HL-60 (cell line): ENCODE results near the gene ALDH3B1.
"Not testable (repeated sequence)": the region's sequence is repeated elsewhere in the genome, so short reads cannot be mapped to it uniquely, and the experiment has no call there.

Source experiments
- DNase-seq, 2 experiments: peaks; one replicate each; pipeline ENCODE4 v3.0.0-alpha.2; 2010 to 2020; ENCODE audit warnings: low read depth in 1 of 2, low spot score in 1 of 2
- H3K27ac ChIP-seq: fragments of 250-450 bp; sonication (Bioruptor Pico); replicated peaks from 2 replicates; pipeline ENCODE4 v1.5.1; 2020; ENCODE audit warnings: mild to moderate bottlenecking, moderate library complexity
- H3K27me3 ChIP-seq: fragments of 250-450 bp; sonication (Bioruptor Pico); 2 replicates; pipeline ENCODE4 v1.5.1; 2021; ENCODE audit warnings: mild to moderate bottlenecking, moderate library complexity; ENCODE audit not compliant: insufficient read depth, poor library complexity, severe bottlenecking
- H3K4me3 ChIP-seq: replicated peaks from 2 replicates; pipeline ENCODE4 v1.5.1; 2011; ENCODE audit warnings: mild to moderate bottlenecking, control low read depth, low read length; ENCODE audit not compliant: insufficient read depth
- CTCF ChIP-seq: IDR thresholded peaks from one replicate; pipeline ENCODE4 v1.5.1; 2011; ENCODE audit warnings: low read length, control low read depth, inconsistent platforms; ENCODE audit not compliant: insufficient read depth
- GABPA ChIP-seq: IDR thresholded peaks from 2 replicates; pipeline ENCODE4 v1.6.1; 2012; ENCODE audit warnings: low read depth
- POLR2AphosphoS5 ChIP-seq: IDR thresholded peaks from 2 replicates; pipeline ENCODE4 v1.6.1; 2012; ENCODE audit warnings: low read depth
- SPI1 ChIP-seq: IDR thresholded peaks from 2 replicates; pipeline ENCODE4 v1.6.1; 2012; ENCODE audit warnings: low read depth, mild to moderate bottlenecking, borderline replicate concordance
- TF ChIP-seq, protein P1 (sequence below): IDR thresholded peaks from 2 replicates; pipeline ENCODE4 v1.6.1; 2012; ENCODE audit warnings: low read depth; ENCODE audit not compliant: insufficient replicate concordance

Gene ALDH3B1

GRCh38 chr11:67981226-67981625, 28.9 kb upstream of the ALDH3B1 start:
- DNase-seq, H3K27me3 ChIP-seq, H3K27ac ChIP-seq, H3K4me3 ChIP-seq: not testable (repeated sequence)
- TF ChIP-seq, protein P1, sequence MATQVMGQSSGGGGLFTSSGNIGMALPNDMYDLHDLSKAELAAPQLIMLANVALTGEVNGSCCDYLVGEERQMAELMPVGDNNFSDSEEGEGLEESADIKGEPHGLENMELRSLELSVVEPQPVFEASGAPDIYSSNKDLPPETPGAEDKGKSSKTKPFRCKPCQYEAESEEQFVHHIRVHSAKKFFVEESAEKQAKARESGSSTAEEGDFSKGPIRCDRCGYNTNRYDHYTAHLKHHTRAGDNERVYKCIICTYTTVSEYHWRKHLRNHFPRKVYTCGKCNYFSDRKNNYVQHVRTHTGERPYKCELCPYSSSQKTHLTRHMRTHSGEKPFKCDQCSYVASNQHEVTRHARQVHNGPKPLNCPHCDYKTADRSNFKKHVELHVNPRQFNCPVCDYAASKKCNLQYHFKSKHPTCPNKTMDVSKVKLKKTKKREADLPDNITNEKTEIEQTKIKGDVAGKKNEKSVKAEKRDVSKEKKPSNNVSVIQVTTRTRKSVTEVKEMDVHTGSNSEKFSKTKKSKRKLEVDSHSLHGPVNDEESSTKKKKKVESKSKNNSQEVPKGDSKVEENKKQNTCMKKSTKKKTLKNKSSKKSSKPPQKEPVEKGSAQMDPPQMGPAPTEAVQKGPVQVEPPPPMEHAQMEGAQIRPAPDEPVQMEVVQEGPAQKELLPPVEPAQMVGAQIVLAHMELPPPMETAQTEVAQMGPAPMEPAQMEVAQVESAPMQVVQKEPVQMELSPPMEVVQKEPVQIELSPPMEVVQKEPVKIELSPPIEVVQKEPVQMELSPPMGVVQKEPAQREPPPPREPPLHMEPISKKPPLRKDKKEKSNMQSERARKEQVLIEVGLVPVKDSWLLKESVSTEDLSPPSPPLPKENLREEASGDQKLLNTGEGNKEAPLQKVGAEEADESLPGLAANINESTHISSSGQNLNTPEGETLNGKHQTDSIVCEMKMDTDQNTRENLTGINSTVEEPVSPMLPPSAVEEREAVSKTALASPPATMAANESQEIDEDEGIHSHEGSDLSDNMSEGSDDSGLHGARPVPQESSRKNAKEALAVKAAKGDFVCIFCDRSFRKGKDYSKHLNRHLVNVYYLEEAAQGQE = peak; percentile 41

DNA sequence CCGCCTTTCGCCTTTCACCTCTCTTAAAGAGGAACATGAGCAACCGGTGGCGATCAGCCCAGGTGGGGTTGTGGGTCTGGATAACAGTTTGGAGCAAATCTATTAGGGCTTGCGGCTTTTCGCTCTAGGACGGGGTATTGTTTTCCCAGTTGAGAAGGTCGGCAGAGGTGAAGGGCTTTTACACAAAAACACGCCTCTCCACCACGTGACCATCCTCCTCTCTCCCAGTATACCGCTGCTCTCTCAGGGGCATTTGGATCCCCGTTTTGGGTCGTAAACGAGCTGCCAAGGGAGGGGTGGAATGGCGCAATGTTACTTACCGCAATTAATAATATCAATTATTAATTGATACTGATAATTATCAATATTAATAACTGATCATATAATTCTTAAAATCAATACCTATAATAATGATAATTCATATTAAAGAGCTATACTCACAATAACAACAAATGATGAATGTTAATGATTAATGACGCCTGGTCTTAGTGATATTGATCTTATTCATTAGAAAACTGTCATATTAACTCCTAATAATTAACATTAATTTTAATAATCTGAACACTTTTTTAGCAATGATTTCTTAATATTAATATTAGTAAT, 27.8 kb upstream of the ALDH3B1 start:
- not testable (repeated sequence) for H3K27ac ChIP-seq, H3K27me3 ChIP-seq, H3K4me3 ChIP-seq, DNase-seq

- TF ChIP-seq, protein P1 = no peak
- TF ChIP-seq CTCF (no peak), SPI1 (no peak), GABPA (no peak), POLR2AphosphoS5 (no peak)
- H3K4me3 ChIP-seq = no peak overlapping the region
- H3K27ac ChIP-seq = no peak overlapping the region
- H3K27me3 ChIP-seq = no peaks in the 10 kb centered on the region
- DNase-seq = no peak
These were observed 26.2 kb upstream of the ALDH3B1 start for GRCh38 chr11:67983951-67984350.

- not testable (repeated sequence) for H3K27ac ChIP-seq, DNase-seq, H3K4me3 ChIP-seq, H3K27me3 ChIP-seq
These were observed 24.8 kb upstream of the ALDH3B1 start for GRCh38 chr11:67985302-67985701.

DNA sequence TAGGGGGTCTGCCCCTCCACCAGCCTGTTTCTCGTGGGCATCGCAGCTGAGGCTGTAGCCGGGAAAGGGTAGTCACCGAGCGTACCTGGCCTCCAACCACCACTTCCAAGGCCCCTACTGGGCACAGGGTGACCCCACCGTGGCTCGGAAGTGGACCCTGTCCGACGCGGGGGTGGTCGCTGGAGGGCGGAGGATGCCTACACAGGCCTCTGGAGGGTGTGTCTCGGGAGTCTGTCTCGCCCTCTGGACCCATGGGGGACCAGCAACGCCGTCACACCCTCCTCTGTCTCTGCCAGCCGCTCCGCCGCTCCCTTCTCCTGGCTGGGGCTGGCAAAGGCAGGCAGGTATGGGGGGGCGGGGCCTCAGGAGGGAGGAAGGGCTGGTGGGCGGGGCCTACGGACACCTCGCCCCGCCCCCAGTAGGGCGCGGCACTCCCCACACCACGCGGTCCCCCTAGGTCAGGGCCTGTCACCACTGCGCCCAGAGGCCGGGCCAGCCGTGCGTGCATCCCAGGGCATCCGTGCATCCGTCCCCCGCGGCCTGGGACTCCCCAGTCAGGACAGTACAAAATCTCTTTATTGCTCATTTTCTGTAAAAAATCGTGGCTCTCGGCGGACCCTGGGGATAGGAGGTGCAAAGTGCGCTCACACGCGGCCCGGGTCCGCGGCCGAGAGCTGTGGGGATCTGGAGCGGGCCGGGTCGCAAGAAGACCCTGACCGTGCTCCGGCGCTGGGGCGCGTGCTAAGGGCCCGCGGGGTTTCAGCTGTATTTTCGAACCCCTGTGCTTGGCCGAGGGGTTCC, 19.4 kb upstream of the ALDH3B1 start:
- not testable (repeated sequence) for H3K27ac ChIP-seq, H3K27me3 ChIP-seq, DNase-seq, H3K4me3 ChIP-seq

DNA sequence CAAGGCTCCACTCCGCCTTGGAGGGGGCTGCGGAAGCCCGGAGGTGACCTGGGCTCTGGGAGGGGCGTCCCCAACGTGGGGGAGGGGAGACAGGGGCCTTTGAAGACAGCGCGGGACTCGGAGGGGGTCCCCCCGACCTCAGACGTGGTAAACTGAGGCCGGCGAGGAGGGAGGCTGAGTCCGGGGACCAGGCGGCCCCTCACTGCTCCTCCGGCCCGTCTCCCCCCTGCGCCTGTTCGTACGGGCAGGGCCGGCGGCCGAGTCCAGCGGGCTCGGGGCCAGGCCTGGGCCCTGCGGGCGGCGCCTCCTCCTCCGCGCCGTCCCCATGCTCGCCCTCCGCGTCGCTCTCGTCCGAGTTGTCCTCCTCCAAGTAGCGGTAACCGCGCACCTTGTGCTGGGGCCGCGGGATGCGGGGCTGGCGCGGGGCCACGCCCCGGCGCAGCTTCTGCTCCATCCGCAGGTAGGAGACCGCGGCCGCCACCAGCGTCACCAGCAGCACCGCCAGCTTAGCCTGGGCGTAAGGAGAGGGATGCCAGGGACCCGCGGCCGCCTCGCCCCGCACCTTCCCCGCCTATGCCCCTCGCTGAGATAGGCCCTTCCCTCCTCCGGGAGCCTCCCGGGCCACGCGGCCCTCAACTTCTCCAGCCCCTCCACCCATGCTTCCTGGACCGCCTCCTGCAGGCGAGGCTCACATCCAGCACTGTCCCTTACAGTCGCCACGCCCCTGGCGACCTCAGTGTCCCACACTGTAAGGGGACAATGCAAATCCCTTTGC, 18.6 kb upstream of the ALDH3B1 start:
- H3K4me3 ChIP-seq, H3K27ac ChIP-seq, H3K27me3 ChIP-seq, DNase-seq: not testable (repeated sequence)
